SKM-1 (cell line): ENCODE data around the gene SUSD3.
A peak's percentile ranks its signal among the peaks of the same experiment; 100 is the strongest.

Source experiments
- DNase-seq: peaks from one replicate; lab custom pipeline; 2025; ENCODE audit not compliant: unreplicated experiment; lab: John Stamatoyannopoulos, UW

SUSD3 gene

DNA sequence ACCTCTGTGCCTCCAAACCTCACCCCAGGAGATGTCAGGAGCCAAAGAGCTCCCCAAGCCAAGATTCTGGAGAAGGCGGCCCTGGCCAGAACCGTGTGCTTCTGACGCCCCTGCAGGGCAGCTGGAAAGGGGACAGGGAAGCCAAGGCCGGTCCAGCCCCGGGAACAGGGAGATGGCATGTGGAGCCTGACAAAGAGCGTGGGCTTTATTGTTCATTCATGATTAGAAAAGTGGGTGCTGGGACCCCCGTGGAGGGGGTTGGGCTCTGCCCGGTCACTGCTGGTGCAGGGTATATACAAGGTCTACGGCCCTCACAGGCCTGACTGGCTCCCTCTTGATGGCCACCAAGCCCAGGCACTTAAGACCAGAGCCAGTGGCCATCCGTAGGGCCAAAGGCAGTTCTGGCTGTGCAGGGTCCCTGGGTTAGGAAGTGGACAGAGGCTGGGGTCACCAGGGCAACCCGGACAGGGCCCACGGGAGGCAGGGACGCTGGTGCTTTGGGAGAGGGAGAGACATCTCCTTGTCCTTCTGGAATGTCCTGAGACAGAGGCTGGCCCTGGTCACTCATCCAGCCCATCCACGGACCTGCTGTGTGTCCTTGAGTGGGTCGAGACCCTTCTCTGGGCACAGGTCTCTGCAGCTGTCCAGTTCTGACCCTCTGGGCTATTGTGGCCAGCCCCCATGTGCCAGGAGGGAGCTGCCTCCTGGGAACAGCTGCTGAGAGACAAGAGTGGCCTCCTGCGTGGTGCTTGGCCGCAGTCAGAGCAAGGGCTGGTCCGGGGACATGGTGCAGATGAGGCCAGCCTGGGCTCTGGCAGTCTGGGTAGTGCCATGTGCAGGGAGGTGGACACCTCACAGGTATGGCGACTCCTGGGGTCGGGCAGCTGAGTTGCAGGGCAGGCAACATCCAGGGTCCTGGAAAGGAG is 63.1 kb downstream of the SUSD3 start:
- no peak for DNase-seq

GRCh38 chr9:93122721-93123221 is 64.3 kb downstream of the SUSD3 start:
- no peak for DNase-seq

DNA sequence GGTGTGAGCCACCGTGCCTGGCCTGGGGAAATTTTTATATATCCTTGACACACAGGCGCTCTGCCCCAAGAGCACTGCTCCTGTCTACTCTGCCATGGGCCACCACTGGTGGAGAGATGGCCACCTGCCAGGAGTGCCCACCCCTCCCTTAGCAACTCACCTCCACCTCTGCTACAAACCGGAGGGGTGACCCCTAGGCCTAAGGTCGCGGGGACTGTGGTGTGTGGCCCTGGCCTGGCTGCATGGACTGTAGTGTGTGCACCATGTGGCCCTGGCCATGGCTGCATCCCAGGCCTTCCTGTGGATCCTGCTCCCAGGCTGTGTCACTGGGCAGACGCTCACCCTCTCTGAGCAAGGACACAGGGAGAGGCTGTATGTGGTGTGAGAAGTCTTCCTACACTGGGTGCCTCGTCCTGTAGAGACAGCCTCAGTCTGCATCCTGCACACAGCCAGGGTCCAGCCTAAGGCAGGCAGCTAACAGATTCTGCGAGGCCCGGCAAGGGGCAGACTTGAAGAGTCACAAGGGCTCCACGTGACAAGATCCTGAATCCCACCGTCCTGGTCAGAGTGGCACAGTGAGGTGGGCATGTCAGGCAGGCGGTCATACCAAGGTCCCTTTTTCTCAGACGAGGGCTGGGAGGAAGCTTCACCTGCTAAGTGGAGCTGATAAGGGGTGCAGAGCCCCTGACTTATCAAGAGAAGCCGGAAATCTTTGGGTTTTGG is 65.2 kb downstream of the SUSD3 start:
- no peak for DNase-seq

- no peak for DNase-seq
Measured at GRCh38 chr9:93124793-93125192, 66.3 kb downstream of the SUSD3 start.

- no peak for DNase-seq
Measured at GRCh38 chr9:93125331-93125894, 66.9 kb downstream of the SUSD3 start.

GRCh38 chr9:93126151-93126781 is 67.8 kb downstream of the SUSD3 start:
- DNase-seq = no peak

DNA sequence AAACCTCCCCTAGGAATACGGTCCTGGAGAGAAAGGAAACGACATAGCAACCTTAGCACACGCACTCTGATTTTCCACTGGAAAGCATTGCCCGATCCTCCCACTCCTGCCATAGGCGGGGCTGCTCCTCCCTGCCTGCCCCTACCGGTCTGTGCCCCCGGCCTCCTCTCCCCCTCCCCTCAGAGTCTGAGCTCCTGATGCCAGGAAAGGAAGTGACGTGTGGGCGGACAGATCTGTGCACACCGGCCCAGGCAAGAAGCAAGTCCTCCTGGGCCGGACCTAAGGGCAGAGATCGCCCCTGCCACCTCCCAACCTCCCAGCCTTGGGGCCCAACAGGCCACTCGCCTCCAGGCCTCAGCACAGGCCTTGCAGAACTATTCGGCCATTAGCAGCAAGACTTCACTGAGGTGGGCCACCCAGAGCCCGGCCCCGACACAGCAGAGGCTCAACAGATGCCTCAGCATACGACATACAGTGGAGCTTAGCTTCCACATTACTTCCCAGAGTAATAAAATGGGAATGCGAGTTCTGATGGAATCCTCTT is 68.4 kb downstream of the SUSD3 start:
- no peak for DNase-seq

GRCh38 chr9:93127395-93127911 is 69.0 kb downstream of the SUSD3 start:
- no peak for DNase-seq

GRCh38 chr9:93128011-93128714 is 69.7 kb downstream of the SUSD3 start:
- no peak for DNase-seq

DNA sequence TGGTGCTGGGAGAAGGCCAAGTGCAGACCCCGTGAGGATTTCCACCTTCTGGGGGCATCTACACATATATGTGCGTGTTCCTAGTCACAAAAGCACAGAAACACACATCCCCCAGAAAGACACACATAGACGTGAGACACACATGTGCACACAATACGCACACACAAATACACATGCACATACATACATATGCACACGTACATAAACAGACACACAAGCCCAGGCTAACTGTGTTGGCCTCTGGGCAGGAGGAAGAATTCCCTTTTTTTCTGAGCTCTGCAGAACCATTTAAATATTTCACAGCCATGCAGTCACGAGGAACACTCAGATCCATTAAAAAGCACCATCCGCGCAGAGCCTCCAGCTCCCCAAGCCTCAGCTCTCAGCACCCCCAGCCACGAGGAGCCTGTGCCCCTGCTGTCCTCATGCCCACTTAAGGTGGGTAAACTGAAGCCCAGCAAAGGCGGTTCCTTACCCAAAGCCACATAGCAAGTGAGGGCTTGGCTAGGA is 70.3 kb downstream of the SUSD3 start:
- DNase-seq = no peak

DNA sequence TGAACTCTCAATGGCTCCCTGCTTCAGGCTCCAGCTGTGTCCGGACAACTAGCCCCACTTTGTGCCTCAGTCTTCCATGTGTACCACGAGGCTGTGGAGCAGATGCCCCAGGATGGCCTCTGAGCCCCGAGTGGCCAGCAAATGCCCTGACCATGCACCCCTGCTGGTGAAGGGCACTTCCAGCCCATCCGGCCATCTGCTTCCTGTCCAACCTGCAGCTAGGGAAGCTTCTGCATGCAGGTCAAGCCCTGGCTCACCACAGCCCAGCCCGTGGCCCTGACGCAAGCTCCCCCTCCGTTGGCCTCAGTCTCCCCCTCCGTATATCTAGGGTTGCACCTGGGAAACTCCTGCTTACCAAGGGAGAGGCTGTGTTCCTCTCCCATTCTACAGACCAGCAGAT is 70.8 kb downstream of the SUSD3 start:
- no peak for DNase-seq

GRCh38 chr9:93129691-93130500 is 71.4 kb downstream of the SUSD3 start:
- no peak for DNase-seq

DNA sequence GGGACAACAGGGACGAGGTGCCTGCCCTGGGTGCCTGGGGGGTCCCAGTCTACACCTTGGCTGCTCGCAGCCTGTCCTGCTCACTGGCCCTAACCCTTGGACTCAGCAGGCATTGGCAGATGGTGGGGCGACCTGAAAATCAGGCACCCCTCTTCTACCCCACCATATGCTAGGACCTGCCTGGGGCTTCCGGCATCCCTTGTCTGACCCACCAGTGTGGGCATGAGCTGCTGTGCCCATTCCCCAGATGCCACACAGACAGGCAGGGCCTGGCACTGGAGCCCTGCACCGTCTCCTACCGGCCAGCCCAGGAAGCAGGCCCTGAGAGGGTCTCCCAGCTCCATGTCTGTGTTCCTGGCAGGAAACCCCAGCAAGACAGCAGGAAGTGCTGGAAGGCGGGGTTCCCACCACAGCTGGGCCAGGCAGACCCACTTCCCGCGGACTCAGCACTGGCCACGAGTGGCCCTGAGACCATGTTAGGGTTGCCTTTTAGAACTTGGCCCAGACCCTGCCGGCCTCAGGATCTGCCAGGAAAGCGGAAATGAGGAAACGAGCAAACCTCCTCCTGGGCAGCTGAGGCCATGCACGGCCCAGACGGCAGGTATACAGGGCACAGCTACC is 72.5 kb downstream of the SUSD3 start:
- DNase-seq = no peak

- DNase-seq = no peak
Measured at GRCh38 chr9:93131599-93132286, 73.2 kb downstream of the SUSD3 start.

- no peak for DNase-seq
Measured at GRCh38 chr9:93132287-93132927, 73.9 kb downstream of the SUSD3 start.

DNA sequence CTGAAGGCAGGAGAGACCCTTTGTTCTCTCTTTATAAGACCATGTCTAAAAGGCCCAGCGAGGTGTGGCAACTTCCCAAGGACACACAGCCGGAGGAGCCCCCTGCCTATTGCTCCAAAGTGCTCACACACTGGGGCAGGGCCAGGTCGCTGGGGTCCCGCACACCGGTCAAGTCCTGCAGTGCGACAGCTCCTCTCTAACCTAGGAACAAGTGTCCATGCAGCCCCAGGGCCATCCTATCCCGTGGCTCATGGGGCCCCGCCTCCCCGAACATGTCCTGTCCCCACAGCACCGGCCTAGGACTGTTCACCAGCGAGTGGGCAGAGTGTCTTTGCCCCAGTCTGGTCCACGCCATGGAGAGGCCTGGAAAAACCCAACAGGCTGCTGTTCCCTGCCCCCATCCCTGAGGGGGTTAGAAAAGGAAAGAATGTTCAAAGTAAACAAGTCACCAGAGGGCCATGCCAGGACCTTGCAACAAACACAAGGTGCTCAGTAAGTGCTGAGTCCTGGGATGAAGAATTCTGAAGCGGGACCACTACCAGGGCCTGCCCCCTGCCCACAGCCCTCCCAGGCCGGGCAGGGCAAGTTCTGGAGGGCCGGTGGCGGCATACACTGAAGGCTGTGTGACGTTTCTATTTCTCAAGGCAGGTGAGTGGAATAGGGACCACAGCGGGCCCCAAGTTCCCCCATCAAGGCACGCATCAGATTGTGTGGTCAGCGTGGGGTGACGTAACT is 74.6 kb downstream of the SUSD3 start:
- DNase-seq = peak; percentile 11

DNA sequence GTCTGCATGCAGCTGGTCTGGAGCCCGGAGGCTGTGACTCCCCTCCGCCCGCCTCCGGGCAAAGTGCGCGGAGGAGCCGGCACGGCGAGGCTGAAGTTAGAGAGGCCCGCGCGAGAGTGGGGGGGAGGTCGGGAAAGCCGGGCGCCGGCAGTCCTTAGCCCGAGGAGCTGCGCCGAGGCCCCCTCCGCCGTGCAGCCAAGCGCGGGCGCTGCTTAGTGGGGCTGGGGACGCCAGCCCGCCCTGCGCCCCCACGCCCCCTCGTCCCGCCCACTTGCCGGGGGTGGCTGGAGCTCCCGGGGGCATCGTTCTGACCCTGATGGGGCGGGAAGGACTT is 75.1 kb downstream of the SUSD3 start:
- no peak for DNase-seq
